Measurements from ENCODE around the gene MEOX1. TPM values are rescaled to one million over a fixed set of nuclear protein-coding genes. Genes with fewer than 3 reads are reported as not detected.

The MEOX1 gene
- total and polyA plus RNA-seq, 2 of the 8 experiments (the other 6 are each of a cell fraction or from before 2014, with no cell fraction given), result not detected

GRCh38 chr17:43640491-43641252 is 21.1 kb downstream of the MEOX1 start:
- Histone ChIP-seq H2AFZ (ENCODE audit: low read length) (no peak overlapping the region), H3K27ac (ENCODE audit: low read depth, low read length) (no peak overlapping the region), H3K27me3 (replicated peaks in 1 of 4; ENCODE audit: control insufficient read depth in 3 of 4, extremely low read depth in 1 of 4, insufficient read depth in 3 of 4, low read length in 3 of 4) (peaks cover 0 to 5% (median 2%) of the 10 kb centered on the region in 4 experiments; a peak in 2 of 7 replicates), H2BK5ac (ENCODE audit: low read depth, low read length) (0 out of 2 replicates have a peak overlapping the region, but pooled peaks have one; percentile 30), H3K18ac (ENCODE audit: extremely low read depth, low read length) (no peak overlapping the region), H2BK120ac (replicated peaks; ENCODE audit: low read depth, low read length) (no peak overlapping the region), H4K91ac (replicated peaks; ENCODE audit: insufficient read length, low read length) (no peak overlapping the region), H2BK12ac (ENCODE audit: low read depth, low read length) (no peak overlapping the region), H3K79me2 (ENCODE audit: control insufficient read depth in 1 of 2, insufficient read depth in 2 of 2, low read length in 2 of 2) (no peaks in the 10 kb centered on the region), H3K23me2 (ENCODE audit: low read depth, low read length) (no peaks in the 10 kb centered on the region; the same call in 1 of the 2 replicates), H3K14ac (ENCODE audit: insufficient read length) (no peak overlapping the region), H2BK20ac (ENCODE audit: low read length) (no peak overlapping the region), H3K4me2 (ENCODE audit: insufficient read depth in 1 of 2, low read depth in 2 of 2, low read length in 2 of 2) (no peak overlapping the region), H2AK5ac (ENCODE audit: low read depth, low read length) (no peak overlapping the region), H3K4me3 (ENCODE audit: extremely low read depth in 1 of 4, insufficient read depth in 2 of 4, low read depth in 3 of 4, low read length in 4 of 4) (no peak overlapping the region), H3K23ac (ENCODE audit: insufficient read length) (no peak overlapping the region), H3K4ac (replicated peaks; ENCODE audit: insufficient read length, low read depth, low read length) (no peak overlapping the region), H2BK15ac (ENCODE audit: low read length) (no peak overlapping the region; the same call in 1 of the 2 replicates), H3K79me1 (ENCODE audit: low read depth, low read length) (no peaks in the 10 kb centered on the region), H4K5ac (ENCODE audit: insufficient read length, low read depth, low read length) (no peak overlapping the region), H4K20me1 (replicated peaks in 1 of 2; ENCODE audit: control insufficient read depth in 1 of 2, insufficient read depth in 2 of 2, low read length in 2 of 2) (no peaks in the 10 kb centered on the region), H4K8ac (ENCODE audit: extremely low read depth, insufficient read depth, low read length) (no peak overlapping the region), H3K4me1 (replicated peaks in 1 of 4; ENCODE audit: control insufficient read depth in 3 of 4, insufficient read depth in 4 of 4, low read length in 3 of 4) (peaks cover 0 to 7% (median 2%) of the 10 kb centered on the region in 4 experiments; a peak in 3 of 7 replicates), H3K56ac (replicated peaks; ENCODE audit: insufficient read length, low read depth, low read length) (no peak overlapping the region), H3K36me3 (ENCODE audit: control insufficient read depth in 2 of 4, insufficient read depth in 4 of 4, low read length in 3 of 4) (no peaks in the 10 kb centered on the region), H3K9me3 (ENCODE audit: insufficient read depth in 2 of 2, low read depth in 1 of 2, low read length in 1 of 2) (no peaks in the 10 kb centered on the region), H3K9ac (replicated peaks in 1 of 4; ENCODE audit: extremely low read depth in 1 of 4, low read depth in 3 of 4, low read length in 3 of 4) (no peak overlapping the region)
- no peak for TF ChIP-seq HDAC2 (IDR thresholded peaks at IDR 0.05; ENCODE audit: borderline replicate concordance in 1 of 2, low read depth in 2 of 2, low read length in 2 of 2)
- no peak for TF ChIP-seq CBX8 (IDR thresholded peaks at IDR 0.05; ENCODE audit: borderline replicate concordance, low read depth, low read length)
- no peak for TF ChIP-seq RFX5 (IDR thresholded peaks at IDR 0.05; ENCODE audit: borderline replicate concordance, low read depth, low read length)
- no peak for TF ChIP-seq MAFK (IDR thresholded peaks at IDR 0.05; ENCODE audit: low read depth, low read length)
- 78% methylated on average over 8 of the region's 8 CpGs; no CpG with 5 or more reads in 1 of the 2 experiments for WGBS, 2 experiments (ENCODE audit: extremely low coverage in 1 of 2, insufficient coverage in 1 of 2, insufficient read length in 1 of 2, insufficient replicate concordance in 2 of 2, low coverage in 1 of 2, low lambda C conversion rate in 2 of 2, missing lambda C conversion rate in 1 of 2)
- ChIA-PET POLR2A (ENCODE audit: partially characterized antibody) (interaction anchor here (0.6 kb wide), 1 partner anchor 317 kb away, joined by 3 read pairs; no protein-coding TSS in a partner anchor), CTCF (ENCODE audit: partially characterized antibody) (interaction anchor here (0.8 to 2.7 kb wide), 8 partner anchors 9 to 206 kb away, joined by 3 to 11 read pairs (median 4); partner anchors contain the start of gene CD300LG)
- FAIRE-seq (no peak), DNase-seq (ENCODE audit: low read depth in 1 of 2, low spot score in 2 of 2) (no peak)
